OCI-LY7 (cell line): ENCODE measurements around the gene PCYT1B. TPM values are rescaled to one million over a fixed set of nuclear protein-coding genes. Genes with fewer than 3 reads are reported as not detected.
"Not testable (repeated sequence)": the region's sequence is repeated elsewhere in the genome, so short reads cannot be mapped to it uniquely, and the experiment has no call there.

ENCODE experiments used
- BruUV-seq: library from RNA; stranded (reverse); fragments of 400-500 nt; replicated peaks from 2 replicates; lab custom pipeline; 2021; lab: Mats Ljungman, UMichigan
- CTCF ChIA-PET: fragments of 300-600 bp; sonication (Branson Sonifier 250); formaldehyde crosslinking; loops from one replicate; lab custom pipeline; 2022; ENCODE audit warnings: antibody characterized with exemption; ENCODE audit not compliant: unreplicated experiment; lab: Charles Lee
- POLR2A ChIA-PET: fragments of 300-600 bp; sonication (Branson Sonifier 250); formaldehyde crosslinking; loops from one replicate; lab custom pipeline; 2022; ENCODE audit warnings: antibody characterized with exemption; lab: Charles Lee
- DNase-seq: peaks from one replicate; pipeline ENCODE4 v3.0.0-alpha.2; 2015; ENCODE audit warnings: low spot score
- H2AFZ ChIP-seq: fragments of 200-600 bp; sonication (generic), shearing (Covaris generic); 2 replicates; pipeline ENCODE4 v1.6.1; 2014; ENCODE audit warnings: mild to moderate bottlenecking, antibody characterized with exemption, low read length, moderate library complexity
- H3K27ac ChIP-seq: fragments of 200-600 bp; sonication (generic); 2 replicates; pipeline ENCODE4 v1.5.1; 2014; ENCODE audit warnings: mixed run types, low read depth, mild to moderate bottlenecking, moderate library complexity, low read length, inconsistent platforms; ENCODE audit not compliant: poor library complexity, severe bottlenecking
- H3K36me3 ChIP-seq: fragments of 200-600 bp; sonication (generic); 2 replicates; pipeline ENCODE4 v1.6.1; 2014; ENCODE audit warnings: mild to moderate bottlenecking, antibody characterized with exemption, low read length, moderate library complexity, mixed read lengths; ENCODE audit not compliant: insufficient read depth
- H3K4me1 ChIP-seq: fragments of 200-600 bp; sonication (generic); 2 replicates; pipeline ENCODE4 v1.5.1; 2014; ENCODE audit warnings: mild to moderate bottlenecking, low read length; ENCODE audit not compliant: insufficient read depth, poor library complexity, severe bottlenecking
- H3K4me2 ChIP-seq: fragments of 200-600 bp; sonication (generic); 2 replicates; pipeline ENCODE4 v1.6.1; 2014; ENCODE audit warnings: mild to moderate bottlenecking, low read length
- H3K4me3 ChIP-seq: fragments of 200-600 bp; sonication (generic); 2 replicates; pipeline ENCODE4 v1.5.1; 2014; ENCODE audit warnings: mild to moderate bottlenecking, low read depth, low read length; ENCODE audit not compliant: poor library complexity, severe bottlenecking
- H3K79me2 ChIP-seq: fragments of 200-600 bp; sonication (generic); 2 replicates; pipeline ENCODE4 v1.6.1; 2016; ENCODE audit warnings: low read depth, mild to moderate bottlenecking, low read length, moderate library complexity, mixed read lengths; ENCODE audit not compliant: insufficient read depth
- H3K9me2 ChIP-seq: fragments of 200-600 bp; sonication (generic); 2 replicates; pipeline ENCODE4 v1.6.1; 2016; ENCODE audit warnings: mild to moderate bottlenecking, low read length, mixed read lengths; ENCODE audit not compliant: insufficient read depth
- H3K9me3 ChIP-seq: fragments of 200-600 bp; sonication (generic); 2 replicates; pipeline ENCODE4 v1.6.1; 2014; ENCODE audit warnings: mild to moderate bottlenecking, mixed run types, low read length, mixed read lengths
- H4K20me1 ChIP-seq: fragments of 200-600 bp; sonication (generic); 2 replicates; pipeline ENCODE4 v1.6.1; 2014; ENCODE audit warnings: mild to moderate bottlenecking, antibody characterized with exemption, low read length, moderate library complexity, mixed read lengths; ENCODE audit not compliant: insufficient read depth
- CTCF ChIP-seq: fragments of 200-600 bp; sonication (generic); conservative IDR thresholded peaks from 2 replicates; pipeline ENCODE4 v1.5.1; 2014; ENCODE audit warnings: mild to moderate bottlenecking, antibody characterized with exemption, low read length, moderate library complexity, mixed read lengths
- EZH2phosphoT487 ChIP-seq: fragments of 200-600 bp; sonication (generic); IDR thresholded peaks from 2 replicates; pipeline ENCODE4 v1.6.1; 2018; ENCODE audit warnings: low read depth, borderline replicate concordance, mild to moderate bottlenecking, mixed run types, antibody characterized with exemption, low read length, moderate library complexity, mixed read lengths
- intact Hi-C: fragments of 100-400 bp; cut with micrococcal nuclease; formaldehyde crosslinking; loops from one replicate; pipeline ENCODE4 v1.10.0; 2022; ENCODE audit not compliant: unreplicated experiment
- total RNA-seq, 2 experiments: library from RNA; depleted of rRNA in 1 of 2; stranded (reverse); fragments of >200 nt in 1 of 2; shearing (Covaris generic) in 1 of 2; gene quantifications; 2 replicates each; pipeline ENCODE4 v1.2.3, GENCODE V29; 2014 to 2022

The PCYT1B gene
- total RNA-seq, 2 experiments from 2014 or later, result not detected

- H4K20me1 ChIP-seq, result no peaks in the 10 kb centered on the region
- CTCF ChIA-PET, result no interaction called here
- no peak overlapping the region for H3K4me2 ChIP-seq
- intact Hi-C loops, result no loop called here
- DNase-seq, result no peak
- no TSS peak for BruUV-seq
- no peak overlapping the region for H2AFZ ChIP-seq
- no peak for TF ChIP-seq EZH2phosphoT487
- TF ChIP-seq CTCF, result no peak
- H3K27ac ChIP-seq, result no peak overlapping the region
- H3K79me2 ChIP-seq, result no peaks in the 10 kb centered on the region
- POLR2A ChIA-PET, result interaction anchor here (1.2 kb wide), 1 partner anchor 27 kb away, joined by 6 read pairs; no protein-coding TSS in a partner anchor
- no peaks in the 10 kb centered on the region for H3K4me1 ChIP-seq
- H3K9me2 ChIP-seq, result no peaks in the 10 kb centered on the region
- no peaks in the 10 kb centered on the region for H3K9me3 ChIP-seq
- H3K36me3 ChIP-seq, result no peaks in the 10 kb centered on the region
- H3K4me3 ChIP-seq, result no peak overlapping the region
These were observed 36.6 kb downstream of the PCYT1B start for GRCh38 chrX:24610516-24610915.

GRCh38 chrX:24607616-24608015 lies 39.5 kb downstream of the PCYT1B start:
- POLR2A ChIA-PET, result no interaction called here
- no peak overlapping the region for H3K4me2 ChIP-seq
- TF ChIP-seq EZH2phosphoT487, result no peak
- no peak for TF ChIP-seq CTCF
- no peaks in the 10 kb centered on the region for H3K79me2 ChIP-seq
- no peaks in the 10 kb centered on the region for H3K36me3 ChIP-seq
- H3K9me2 ChIP-seq, result no peaks in the 10 kb centered on the region
- H3K4me1 ChIP-seq, result no peaks in the 10 kb centered on the region
- no peaks in the 10 kb centered on the region for H3K9me3 ChIP-seq
- H3K4me3 ChIP-seq, result no peak overlapping the region
- DNase-seq, result no peak
- no peak overlapping the region for H3K27ac ChIP-seq
- CTCF ChIA-PET, result no interaction called here
- intact Hi-C loops, result no loop called here
- no peaks in the 10 kb centered on the region for H4K20me1 ChIP-seq
- H2AFZ ChIP-seq, result no peak overlapping the region
- BruUV-seq, result no TSS peak

- H3K9me3 ChIP-seq, H3K27ac ChIP-seq, H4K20me1 ChIP-seq, H3K9me2 ChIP-seq, intact Hi-C loops, DNase-seq, H3K79me2 ChIP-seq, H3K4me3 ChIP-seq, H3K4me2 ChIP-seq, H3K36me3 ChIP-seq, H2AFZ ChIP-seq, H3K4me1 ChIP-seq, POLR2A ChIA-PET, BruUV-seq: not testable (repeated sequence)
- CTCF ChIA-PET, result interaction anchor here (0.5 kb wide), 1 partner anchor 27 kb away, joined by 3 read pairs; no protein-coding TSS in a partner anchor
These were observed 41.2 kb downstream of the PCYT1B start for GRCh38 chrX:24605941-24606340.
